HCT116 (cell line): ENCODE data around the gene TLE4. TPM values are rescaled to one million over a fixed set of nuclear protein-coding genes. Genes with fewer than 3 reads are reported as not detected.

Experiments used
- ATAC-seq: fragments of 200-7000 bp; cut with Tn5 transposase; 2 replicates; pipeline ENCODE4 v1.9.1; 2020; ENCODE audit warnings: mild to moderate bottlenecking, moderate library complexity
- BruUV-seq: library from RNA; stranded (reverse); fragments of 400-500 nt; replicated peaks from 2 replicates; lab custom pipeline; 2021; lab: Mats Ljungman, UMichigan
- CTCF ChIA-PET: fragments of 300-600 bp; sonication (Branson Sonifier 250); formaldehyde crosslinking; loops from one replicate; lab custom pipeline; 2021; ENCODE audit warnings: antibody characterized with exemption; lab: Charles Lee
- POLR2A ChIA-PET: fragments of 300-600, 350-600 bp; sonication (Branson Sonifier 250); formaldehyde crosslinking; loops from one replicate; lab custom pipeline; 2021; ENCODE audit warnings: antibody characterized with exemption; lab: Charles Lee
- RAD21 ChIA-PET, 2 experiments: fragments of 300-600 bp; sonication (Branson Sonifier 250); formaldehyde crosslinking; loops; one replicate each; lab custom pipeline; 2023; ENCODE audit warnings: low total read pairs in 2 of 2; ENCODE audit not compliant: uncharacterized antibody in 2 of 2, unreplicated experiment in 2 of 2, low non-redundant PET in 1 of 2; lab: Charles Lee
- DNase-seq: peaks from one replicate; pipeline ENCODE4 v3.0.0-alpha.2; 2010; ENCODE audit warnings: low read depth, low spot score
- H2AFZ ChIP-seq: fragments of 200-600 bp; shearing (Covaris generic), sonication (generic); 2 replicates; pipeline ENCODE4 v1.6.1; 2017; ENCODE audit warnings: low read depth, mixed run types, mixed read lengths, antibody characterized with exemption, low read length; ENCODE audit not compliant: poor library complexity, severe bottlenecking
- H3K27ac ChIP-seq: 2 replicates; pipeline ENCODE4 v1.5.1; 2012; ENCODE audit warnings: low read depth, low read length
- H3K27me3 ChIP-seq: fragments of 200-600 bp; sonication (generic); 2 replicates; pipeline ENCODE4 v1.6.1; 2016; ENCODE audit warnings: mixed run types, low read length, mixed read lengths; ENCODE audit not compliant: insufficient read depth
- H3K36me3 ChIP-seq, 2 experiments: fragments of 200-500 bp in 1 of 2; fragments of 200-600 bp in 1 of 2; sonication (Bioruptor generic) in 1 of 2; sonication (generic) in 1 of 2; 2 replicates each; pipeline versions ENCODE4 v1.5.1 to v1.6.1; 2014 to 2016; ENCODE audit warnings: low read length in 2 of 2, inconsistent platforms in 1 of 2, mixed read lengths in 1 of 2, mixed run types in 1 of 2; ENCODE audit not compliant: insufficient read depth in 2 of 2, control insufficient read depth in 1 of 2
- H3K4me1 ChIP-seq, 2 experiments: fragments of 200-600 bp in 1 of 2; sonication (generic) in 1 of 2; 2 replicates each; pipeline versions ENCODE4 v1.5.1 to v1.6.1; 2012 to 2017; ENCODE audit warnings: low read length in 2 of 2, inconsistent platforms in 1 of 2, mild to moderate bottlenecking in 1 of 2, mixed read lengths in 1 of 2, mixed run types in 1 of 2, moderate library complexity in 1 of 2; ENCODE audit not compliant: insufficient read depth in 2 of 2, control insufficient read depth in 1 of 2
- H3K4me2 ChIP-seq: fragments of 200-600 bp; sonication (generic); 2 replicates; pipeline ENCODE4 v1.6.1; 2017; ENCODE audit warnings: mixed run types, low read length, mixed read lengths
- H3K4me3 ChIP-seq, 2 experiments: fragments of 200-600 bp in 1 of 2; sonication (generic) in 1 of 2; replicated peaks in 1 of 2; 2 replicates each; pipeline ENCODE4 v1.5.1; 2011 to 2016; ENCODE audit warnings: low read length in 2 of 2, control low read depth in 1 of 2, low read depth in 1 of 2, mild to moderate bottlenecking in 1 of 2, mixed read lengths in 1 of 2, mixed run types in 1 of 2
- H3K79me2 ChIP-seq: fragments of 200-600 bp; sonication (generic); 2 replicates; pipeline ENCODE4 v1.6.1; 2017; ENCODE audit warnings: mild to moderate bottlenecking, mixed run types, low read length, moderate library complexity, mixed read lengths; ENCODE audit not compliant: insufficient read depth
- H3K9ac ChIP-seq: fragments of 200-600 bp; sonication (generic); 2 replicates; pipeline ENCODE4 v1.6.1; 2016; ENCODE audit warnings: low read length, mixed read lengths
- H3K9me2 ChIP-seq: fragments of 200-600 bp; sonication (generic), shearing (Covaris generic); 2 replicates; pipeline ENCODE4 v1.6.1; 2017; ENCODE audit warnings: mixed run types, mild to moderate bottlenecking, moderate library complexity; ENCODE audit not compliant: insufficient read depth
- H3K9me3 ChIP-seq, 2 experiments: fragments of 200-500 bp in 1 of 2; fragments of 200-600 bp in 1 of 2; sonication (Bioruptor generic) in 1 of 2; sonication (generic) in 1 of 2; 2 replicates each; pipeline ENCODE4 v1.6.1; 2014 to 2017; ENCODE audit warnings: low read length in 2 of 2, mixed read lengths in 2 of 2, inconsistent platforms in 1 of 2, low read depth in 1 of 2, mild to moderate bottlenecking in 1 of 2, mixed run types in 1 of 2, moderate library complexity in 1 of 2; ENCODE audit not compliant: control insufficient read depth in 1 of 2, insufficient read depth in 1 of 2
- H4K20me1 ChIP-seq: fragments of 200-600 bp; sonication (generic), shearing (Covaris generic); 2 replicates; pipeline ENCODE4 v1.6.1; 2017; ENCODE audit warnings: mixed run types, mild to moderate bottlenecking, moderate library complexity; ENCODE audit not compliant: insufficient read depth
- CEBPB ChIP-seq: IDR thresholded peaks from 2 replicates; pipeline ENCODE4 v1.6.1; 2012; ENCODE audit warnings: low read depth
- EGR1 ChIP-seq: IDR thresholded peaks from 2 replicates; pipeline ENCODE4 v1.6.1; 2012; ENCODE audit warnings: low read depth
- EZH2 ChIP-seq: fragments of 200-600 bp; sonication (generic); IDR thresholded peaks from 2 replicates; pipeline ENCODE4 v1.6.1; 2017; ENCODE audit warnings: antibody characterized with exemption, mixed run types
- POLR2A ChIP-seq: IDR thresholded peaks from 2 replicates; pipeline ENCODE4 v1.7.0; 2011; ENCODE audit warnings: borderline replicate concordance; ENCODE audit not compliant: insufficient read depth, insufficient read length; ENCODE audit errors: extremely low read depth
- POLR2AphosphoS5 ChIP-seq: IDR thresholded peaks from 2 replicates; pipeline ENCODE4 v1.6.1; 2011; ENCODE audit warnings: mild to moderate bottlenecking, low read depth, low read length, moderate library complexity
- REST ChIP-seq: IDR thresholded peaks from 2 replicates; pipeline ENCODE4 v1.6.1; 2012; ENCODE audit warnings: low read depth
- SRF ChIP-seq: IDR thresholded peaks from 2 replicates; pipeline ENCODE4 v1.6.1; 2012; ENCODE audit warnings: low read depth
- intact Hi-C: fragments of 100-400 bp; cut with micrococcal nuclease; formaldehyde crosslinking; loops from 2 replicates; pipeline ENCODE4 v1.10.0; 2022
- total RNA-seq: library from RNA; stranded (reverse); gene quantifications from one replicate; pipeline ENCODE4 v1.2.1, GENCODE V29; 2021; ENCODE audit not compliant: unreplicated experiment
- TF ChIP-seq, protein P1 (sequence below): IDR thresholded peaks from 2 replicates; pipeline ENCODE4 v1.6.1; 2012
- TF ChIP-seq, protein P2 (sequence below): IDR thresholded peaks from 2 replicates; pipeline ENCODE4 v1.6.1; 2011; ENCODE audit warnings: mild to moderate bottlenecking, low read length, moderate library complexity; ENCODE audit not compliant: insufficient replicate concordance; ENCODE audit errors: extremely low read depth

The TLE4 gene
- total RNA-seq, 1 experiment from 2014 or later = 0.39 TPM

DNA sequence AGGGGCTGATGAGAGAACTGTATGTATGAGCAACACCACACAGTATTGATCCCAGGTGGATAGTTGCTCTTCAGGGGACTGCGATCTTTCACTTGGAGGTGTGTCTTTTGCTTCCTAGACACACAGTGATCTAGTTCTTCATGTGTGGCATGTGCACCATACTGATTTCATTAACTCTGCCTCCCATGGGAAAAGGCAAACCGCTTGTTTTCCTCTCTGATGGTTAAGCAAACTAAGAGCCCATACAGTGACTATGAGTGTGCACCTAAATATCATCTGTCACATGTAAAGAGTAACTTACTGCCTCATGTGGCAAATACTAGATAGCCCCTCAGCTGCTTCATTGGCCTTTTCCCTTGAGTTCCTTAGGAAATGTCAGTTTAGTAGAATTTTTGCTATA lies 147.3 kb downstream of the TLE4 start:
- ChIA-PET RAD21 (no interaction called here), POLR2A (no interaction called here), CTCF (no interaction called here)
- TF ChIP-seq POLR2AphosphoS5 (no peak), SRF (no peak), CEBPB (no peak), REST (no peak), POLR2A (no peak), EGR1 (no peak), EZH2 (no peak)
- TF ChIP-seq, protein P1, sequence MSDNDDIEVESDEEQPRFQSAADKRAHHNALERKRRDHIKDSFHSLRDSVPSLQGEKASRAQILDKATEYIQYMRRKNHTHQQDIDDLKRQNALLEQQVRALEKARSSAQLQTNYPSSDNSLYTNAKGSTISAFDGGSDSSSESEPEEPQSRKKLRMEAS = no peak
- TF ChIP-seq, protein P2, sequence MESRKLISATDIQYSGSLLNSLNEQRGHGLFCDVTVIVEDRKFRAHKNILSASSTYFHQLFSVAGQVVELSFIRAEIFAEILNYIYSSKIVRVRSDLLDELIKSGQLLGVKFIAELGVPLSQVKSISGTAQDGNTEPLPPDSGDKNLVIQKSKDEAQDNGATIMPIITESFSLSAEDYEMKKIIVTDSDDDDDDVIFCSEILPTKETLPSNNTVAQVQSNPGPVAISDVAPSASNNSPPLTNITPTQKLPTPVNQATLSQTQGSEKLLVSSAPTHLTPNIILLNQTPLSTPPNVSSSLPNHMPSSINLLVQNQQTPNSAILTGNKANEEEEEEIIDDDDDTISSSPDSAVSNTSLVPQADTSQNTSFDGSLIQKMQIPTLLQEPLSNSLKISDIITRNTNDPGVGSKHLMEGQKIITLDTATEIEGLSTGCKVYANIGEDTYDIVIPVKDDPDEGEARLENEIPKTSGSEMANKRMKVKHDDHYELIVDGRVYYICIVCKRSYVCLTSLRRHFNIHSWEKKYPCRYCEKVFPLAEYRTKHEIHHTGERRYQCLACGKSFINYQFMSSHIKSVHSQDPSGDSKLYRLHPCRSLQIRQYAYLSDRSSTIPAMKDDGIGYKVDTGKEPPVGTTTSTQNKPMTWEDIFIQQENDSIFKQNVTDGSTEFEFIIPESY = no peak
- Histone ChIP-seq H3K4me3 (no peak overlapping the region), H3K79me2 (no peaks in the 10 kb centered on the region), H3K27ac (no peak overlapping the region), H2AFZ (no peak overlapping the region), H3K27me3 (no peaks in the 10 kb centered on the region), H3K4me1 (no peaks in the 10 kb centered on the region), H4K20me1 (no peaks in the 10 kb centered on the region), H3K4me2 (no peak overlapping the region), H3K36me3 (no peaks in the 10 kb centered on the region), H3K9me2 (no peaks in the 10 kb centered on the region), H3K9ac (no peak overlapping the region), H3K9me3 (peaks cover 3 to 31% of the 10 kb centered on the region in 2 experiments; a peak in 2 of 4 replicates)
- ATAC-seq = no peak
- intact Hi-C loops = no loop called here
- BruUV-seq = no TSS peak
- no peak for DNase-seq
